Mucosa of rectum (tissue), 2 donors: ENCODE data around the gene YBX2.
"Not testable (repeated sequence)": the region's sequence is repeated elsewhere in the genome, so short reads cannot be mapped to it uniquely, and the experiment has no call there.

ENCODE experiments used
- H3K27ac ChIP-seq, 2 donors: one replicate each; pipeline ENCODE4 v1.7.0; 2013; ENCODE audit warnings: inconsistent platforms in 2 of 2, low read depth in 2 of 2, low read length in 2 of 2
- H3K27me3 ChIP-seq, 2 donors: one replicate each; pipeline ENCODE4 v1.7.0; 2013; ENCODE audit warnings: low read length in 2 of 2; ENCODE audit not compliant: control insufficient read depth in 2 of 2, insufficient read depth in 2 of 2
- H3K36me3 ChIP-seq, 2 donors: one replicate each; pipeline ENCODE4 v1.7.0; 2013; ENCODE audit warnings: low read length in 2 of 2; ENCODE audit not compliant: control insufficient read depth in 2 of 2, insufficient read depth in 2 of 2
- H3K4me1 ChIP-seq, 2 donors: one replicate each; pipeline ENCODE4 v1.7.0; 2013; ENCODE audit warnings: low read length in 2 of 2, mild to moderate bottlenecking in 1 of 2; ENCODE audit not compliant: control insufficient read depth in 2 of 2, insufficient read depth in 2 of 2
- H3K4me3 ChIP-seq, 2 donors: one replicate each; pipeline ENCODE4 v1.7.0; 2013; ENCODE audit warnings: low read length in 2 of 2
- H3K9ac ChIP-seq, 2 donors: one replicate each; pipeline ENCODE4 v1.7.0; 2013; ENCODE audit warnings: low read length in 2 of 2, low read depth in 1 of 2, mild to moderate bottlenecking in 1 of 2
- H3K9me3 ChIP-seq, 2 donors: one replicate each; pipeline ENCODE4 v1.7.0; 2013; ENCODE audit warnings: low read length in 2 of 2; ENCODE audit not compliant: control insufficient read depth in 2 of 2
- donor health status: healthy.
- donor health status: Normal muscosa, but diverticular disease.

The YBX2 gene

DNA sequence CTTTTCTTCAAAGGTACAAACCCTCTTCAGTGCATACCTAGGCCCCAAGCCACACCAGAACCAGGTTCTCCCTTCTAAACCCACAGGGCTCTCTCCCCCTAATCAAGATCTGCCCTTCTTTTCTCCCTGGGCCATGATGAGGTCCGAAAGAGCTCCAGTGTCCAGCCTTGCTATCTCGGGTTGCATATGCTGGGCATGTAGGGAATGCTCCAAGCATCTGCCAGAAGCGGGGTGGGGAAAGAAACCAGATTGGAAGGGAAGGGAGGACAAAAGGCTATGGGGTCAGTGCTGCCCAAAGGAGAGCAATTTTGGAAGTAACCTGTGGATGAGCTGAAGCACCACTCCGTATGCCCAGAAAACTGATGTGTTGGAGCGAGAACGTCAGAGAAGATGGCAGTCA lies 45.2 kb downstream of the YBX2 start:
- Histone ChIP-seq H3K4me3 (peak overlapping the region in 1 of 2 donors; percentile 14), H3K4me1 (peaks cover 24 to 29% of the 10 kb centered on the region in 2 donors), H3K36me3 (peaks cover 22 to 27% of the 10 kb centered on the region in 2 donors), H3K9ac (peak overlapping the region in 1 of 2 donors; percentile 2), H3K9me3 (no peaks in the 10 kb centered on the region), H3K27ac (no peak overlapping the region), H3K27me3 (no peaks in the 10 kb centered on the region)

DNA sequence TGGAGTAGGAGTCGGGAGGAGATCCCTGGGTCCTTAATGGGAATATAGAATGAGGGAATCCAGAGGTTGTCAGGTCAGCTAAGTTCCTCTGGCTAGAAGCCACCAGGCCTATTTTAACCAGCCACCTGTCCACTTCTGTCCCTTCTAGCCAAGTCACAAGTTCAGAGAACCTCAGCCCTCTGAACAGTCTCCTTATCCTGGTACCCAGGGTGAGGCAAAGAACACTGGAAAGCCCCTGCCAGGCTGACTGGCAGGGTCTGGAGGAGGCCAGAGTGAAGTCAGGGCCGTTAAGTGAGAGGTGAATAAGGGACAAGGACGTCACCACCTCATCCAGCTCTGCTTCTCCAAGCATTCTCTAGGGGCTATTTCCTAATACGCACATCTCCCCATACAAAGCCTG lies 45.6 kb downstream of the YBX2 start:
- Histone ChIP-seq H3K4me3 (no peak overlapping the region), H3K27ac (no peak overlapping the region), H3K9me3 (no peaks in the 10 kb centered on the region), H3K9ac (no peak overlapping the region), H3K4me1 (peaks cover 24 to 29% of the 10 kb centered on the region in 2 donors), H3K36me3 (peaks cover 25 to 31% of the 10 kb centered on the region in 2 donors), H3K27me3 (no peaks in the 10 kb centered on the region)

DNA sequence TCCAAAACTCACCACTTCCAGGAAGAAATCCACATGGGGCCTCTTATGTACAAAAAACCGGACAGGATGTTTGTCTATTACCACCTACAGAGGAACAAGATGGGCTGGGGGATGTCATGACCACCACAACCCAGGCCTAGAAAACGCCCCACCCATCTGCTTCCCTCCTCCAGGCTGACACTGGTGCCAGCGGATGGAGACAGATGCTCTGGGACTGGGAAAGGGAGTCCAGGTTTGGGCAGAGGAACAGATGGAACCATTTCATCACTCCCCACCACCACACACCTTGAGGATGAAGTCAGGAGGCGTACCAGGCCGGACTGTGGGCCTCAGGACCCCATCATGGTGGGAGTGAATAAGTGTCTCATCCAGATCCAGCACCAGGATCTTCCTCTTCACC lies 47.7 kb downstream of the YBX2 start:
- H3K36me3 ChIP-seq = peaks cover 23 to 32% of the 10 kb centered on the region in 2 donors
- H3K9me3 ChIP-seq = no peaks in the 10 kb centered on the region
- no peaks in the 10 kb centered on the region for H3K27me3 ChIP-seq
- H3K27ac ChIP-seq = no peak overlapping the region
- H3K9ac ChIP-seq = no peak overlapping the region
- H3K4me1 ChIP-seq = peaks cover 15 to 23% of the 10 kb centered on the region in 2 donors
- H3K4me3 ChIP-seq = no peak overlapping the region

DNA sequence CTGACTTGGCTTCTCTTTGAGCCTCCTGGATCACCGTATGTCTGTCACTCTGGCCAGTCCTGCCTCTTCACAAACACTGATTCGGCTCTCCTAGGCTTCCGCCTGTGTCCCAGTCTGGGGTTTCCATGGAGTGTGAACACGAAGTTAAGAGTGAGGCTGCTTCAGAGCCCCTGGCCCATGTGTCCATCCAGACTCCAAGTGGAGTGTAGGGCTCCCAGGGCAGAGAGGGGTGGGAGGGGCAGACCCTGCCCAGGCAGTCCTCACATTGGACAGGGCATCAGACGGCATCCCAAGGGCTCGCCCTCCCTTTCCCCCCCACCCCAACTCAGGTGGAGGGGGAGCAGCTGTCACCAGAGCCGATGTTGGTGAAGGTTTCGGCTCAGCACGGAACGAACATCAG lies 50.6 kb downstream of the YBX2 start:
- H3K4me1 ChIP-seq = peaks cover 22 to 23% of the 10 kb centered on the region in 2 donors
- H3K27ac ChIP-seq = peak overlapping the region in 1 of 2 donors; percentile 100
- peaks cover 33 to 40% of the 10 kb centered on the region in 2 donors for H3K36me3 ChIP-seq
- H3K9me3 ChIP-seq, H3K27me3 ChIP-seq, H3K4me3 ChIP-seq: not testable (repeated sequence)
- H3K9ac ChIP-seq = peak overlapping the region in 1 of 2 donors; percentile 98

DNA sequence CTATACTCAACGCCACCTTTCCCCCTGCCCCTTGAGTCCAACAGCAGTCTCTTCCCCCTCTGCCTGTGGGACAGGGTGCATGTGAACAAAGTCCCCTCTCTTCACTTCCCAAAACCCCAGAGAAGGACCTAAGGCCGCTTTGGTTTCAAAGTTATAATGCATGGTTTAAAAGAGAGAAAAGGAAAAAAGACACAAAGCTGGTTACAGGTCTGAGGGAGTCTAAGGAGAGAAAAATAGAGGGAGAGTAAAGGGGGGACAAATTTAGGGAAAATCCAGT lies 51.0 kb downstream of the YBX2 start:
- Histone ChIP-seq H3K9me3 (no peaks in the 10 kb centered on the region), H3K27me3 (no peaks in the 10 kb centered on the region), H3K9ac (peak overlapping the region; percentile 98 to 100), H3K4me1 (peaks cover 19 to 22% of the 10 kb centered on the region in 2 donors), H3K4me3 (peak overlapping the region; percentile 91 to 99), H3K27ac (peak overlapping the region; percentile 100), H3K36me3 (peaks cover 33 to 37% of the 10 kb centered on the region in 2 donors)

DNA sequence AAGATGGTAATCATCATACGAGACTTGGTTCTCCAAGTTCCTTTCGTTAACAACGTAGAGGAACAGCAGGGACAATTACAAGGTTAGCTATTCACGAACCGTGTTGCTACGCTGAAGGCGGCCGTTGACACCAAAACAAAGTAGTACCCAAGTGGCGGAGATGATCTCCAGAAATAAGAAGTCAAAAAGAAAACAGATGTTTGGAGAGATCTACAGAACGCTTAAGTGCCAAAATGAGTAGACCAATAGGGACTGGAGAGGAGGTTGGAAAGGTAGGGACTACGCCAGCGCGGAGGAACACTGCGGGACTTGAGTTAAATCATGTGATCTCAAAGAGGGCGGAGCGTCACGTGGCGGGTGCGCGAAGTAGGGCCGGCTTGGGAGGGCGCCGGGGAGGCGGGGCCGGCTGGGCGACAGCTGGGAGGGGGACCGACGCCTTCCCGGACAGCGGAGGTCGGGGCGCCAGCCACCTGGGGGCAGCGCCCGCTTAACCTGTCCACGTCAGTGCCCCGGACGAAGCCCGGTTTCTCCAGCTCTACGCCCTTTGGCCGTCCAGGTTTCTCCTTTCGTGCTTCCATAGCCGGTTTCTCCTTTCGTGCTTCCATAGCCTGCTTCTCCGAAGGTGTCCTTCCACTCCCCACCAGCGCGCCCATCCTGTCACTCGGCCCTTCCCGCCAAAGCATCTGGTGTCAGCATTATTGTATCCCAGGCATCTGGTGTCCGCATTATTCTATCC lies 51.6 kb downstream of the YBX2 start:
- Histone ChIP-seq H3K9ac (peak overlapping the region; percentile 98 to 100), H3K27me3 (no peaks in the 10 kb centered on the region), H3K9me3 (no peaks in the 10 kb centered on the region), H3K36me3 (peaks cover 33 to 37% of the 10 kb centered on the region in 2 donors), H3K4me3 (peak overlapping the region; percentile 91 to 99), H3K4me1 (peaks cover 19 to 22% of the 10 kb centered on the region in 2 donors), H3K27ac (peak overlapping the region; percentile 100)

DNA sequence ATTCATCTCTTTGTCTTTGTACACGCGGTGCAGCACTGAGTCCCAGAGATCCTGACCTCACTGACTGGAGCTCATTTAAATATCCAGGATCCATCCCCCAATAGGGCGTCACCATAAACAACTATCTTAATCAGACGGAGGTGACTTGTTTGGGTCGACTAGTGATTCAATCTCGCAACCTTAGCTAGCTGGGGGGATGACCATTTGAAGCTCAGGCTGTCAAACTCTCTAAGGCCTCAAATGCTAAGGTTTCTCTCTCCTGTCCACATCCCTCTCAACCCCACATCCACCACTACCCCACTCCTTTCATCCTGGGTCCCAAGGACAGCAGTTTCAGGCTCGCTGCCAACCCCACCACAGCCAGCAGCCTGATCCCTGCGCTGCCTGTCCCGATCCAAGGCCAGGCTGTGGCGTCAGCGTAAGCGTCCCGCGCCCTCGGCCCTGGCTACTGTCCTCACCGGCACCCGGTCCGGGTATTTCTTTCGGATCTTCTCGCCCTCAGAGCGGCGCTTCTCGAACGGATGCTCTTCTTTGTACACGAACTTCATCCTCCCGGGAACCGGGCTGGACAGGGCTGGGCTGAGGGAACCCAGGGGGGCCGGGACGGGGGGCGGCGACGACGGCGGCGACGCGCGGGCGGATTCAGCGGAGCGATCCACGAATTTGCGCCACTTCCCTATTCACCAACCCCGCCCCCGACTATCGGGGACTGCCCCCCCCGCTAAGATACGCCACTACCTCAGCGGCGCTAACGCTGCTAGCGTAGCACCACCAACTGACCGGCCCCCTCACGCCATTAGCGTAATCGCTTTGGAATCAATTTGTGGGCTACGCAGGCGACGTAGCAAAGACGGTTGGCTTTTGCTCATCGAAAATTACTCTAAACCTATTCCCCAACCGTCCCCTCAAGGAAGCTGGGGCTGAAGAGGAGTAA lies 52.4 kb downstream of the YBX2 start, which contains the start of gene GABARAP:
GABARAP (minus strand) TSS at position 667 of the 934 bp plus-strand sequence; CDS start at position 548, 119 bp downstream.
- Histone ChIP-seq H3K36me3 (peaks cover 33 to 36% of the 10 kb centered on the region in 2 donors), H3K27ac (peak within 1 kb of the TSS; percentile 100), H3K4me3 (peak within 1 kb of the TSS; percentile 91 to 99), H3K9ac (peak within 1 kb of the TSS; percentile 98 to 100), H3K27me3 (no peaks in the 10 kb centered on the region), H3K9me3 (no peaks in the 10 kb centered on the region), H3K4me1 (peaks cover 24 to 27% of the 10 kb centered on the region in 2 donors)

DNA sequence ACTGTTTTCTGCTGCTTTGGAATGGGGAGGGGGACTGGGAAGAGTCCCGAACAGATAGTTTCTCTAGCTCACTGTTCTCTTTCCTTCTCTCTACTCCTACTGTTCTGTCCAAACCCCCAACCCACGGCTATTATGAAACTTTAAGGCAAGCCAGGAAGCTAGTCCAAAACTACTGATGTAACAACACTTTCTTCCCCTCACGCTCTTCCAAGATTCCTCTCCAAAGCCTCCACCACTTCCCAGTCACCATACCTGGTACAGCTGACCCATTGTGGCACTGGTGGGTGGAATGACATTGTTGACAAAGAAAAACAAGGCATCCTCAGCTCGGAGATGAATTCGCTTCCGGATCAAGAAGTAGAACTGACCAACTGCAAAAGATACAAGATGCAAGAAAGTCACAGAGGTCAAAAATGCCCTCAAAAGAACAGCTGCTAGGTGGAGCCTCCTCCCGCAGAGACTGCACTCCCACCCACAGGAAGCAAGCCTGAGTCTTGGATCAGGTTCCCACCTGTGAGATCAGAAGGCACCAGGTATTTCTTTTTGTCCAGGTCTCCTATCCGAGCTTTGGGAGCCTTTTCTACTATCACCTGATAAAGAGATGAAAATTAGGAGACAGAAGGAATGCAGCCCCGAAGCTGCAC lies 53.2 kb downstream of the YBX2 start:
- Histone ChIP-seq H3K9ac (peak overlapping the region; percentile 98 to 100), H3K4me1 (peaks cover 25 to 29% of the 10 kb centered on the region in 2 donors), H3K36me3 (peaks cover 26 to 33% of the 10 kb centered on the region in 2 donors), H3K9me3 (no peaks in the 10 kb centered on the region), H3K4me3 (peak overlapping the region; percentile 91 to 99), H3K27me3 (no peaks in the 10 kb centered on the region), H3K27ac (peak overlapping the region; percentile 100)

DNA sequence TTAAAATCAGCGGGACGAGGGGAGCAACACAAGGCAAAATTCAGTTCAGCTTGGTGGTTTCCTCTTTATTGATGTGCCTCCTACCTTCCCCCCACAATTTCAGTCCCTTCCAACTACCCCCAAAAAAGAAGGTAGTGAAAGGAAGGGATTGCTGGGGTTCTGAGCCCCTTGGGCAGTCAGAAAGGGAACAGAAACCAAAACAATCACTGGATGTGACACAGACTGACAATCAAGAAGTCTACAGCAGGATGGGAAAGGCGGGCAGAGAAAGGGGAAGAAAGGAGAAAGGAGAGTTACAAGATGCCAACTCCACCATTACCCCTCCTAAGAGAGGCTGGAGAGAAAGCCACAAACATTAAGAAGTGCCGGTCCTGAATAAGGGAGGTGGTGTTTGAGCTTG lies 54.1 kb downstream of the YBX2 start:
- Histone ChIP-seq H3K27ac (peak overlapping the region in 1 of 2 donors; percentile 43), H3K36me3 (peaks cover 23 to 36% of the 10 kb centered on the region in 2 donors), H3K4me3 (peak overlapping the region; percentile 91 to 99), H3K4me1 (peaks cover 29 to 31% of the 10 kb centered on the region in 2 donors), H3K9me3 (no peaks in the 10 kb centered on the region), H3K27me3 (no peaks in the 10 kb centered on the region), H3K9ac (peak overlapping the region; percentile 98 to 100)
